Measurements from ENCODE around the gene RBCK1.
"Not testable (repeated sequence)": the region's sequence is repeated elsewhere in the genome, so short reads cannot be mapped to it uniquely, and the experiment has no call there.

RBCK1 gene

GRCh38 chr20:407953-408842, at the start of gene RBCK1:
RBCK1 (plus strand) TSS chr20:408299; CDS start chr20:408758, 459 bp downstream.
- peak; percentile 77 to 80 for DNase-seq (ENCODE audit: low read depth in 2 of 2)

- no peak for DNase-seq (ENCODE audit: low read depth in 2 of 2)
Observed at GRCh38 chr20:358891-359555, 49.1 kb upstream of the RBCK1 start.

GRCh38 chr20:361561-361960, 46.5 kb upstream of the RBCK1 start:
- DNase-seq (ENCODE audit: low read depth in 2 of 2): no peak

GRCh38 chr20:362271-363254, 45.5 kb upstream of the RBCK1 start:
- DNase-seq (ENCODE audit: low read depth in 2 of 2): peak; percentile 11 to 35

GRCh38 chr20:363319-364078, 44.6 kb upstream of the RBCK1 start:
- DNase-seq (ENCODE audit: low read depth in 2 of 2): no peak

GRCh38 chr20:364905-365794, 42.9 kb upstream of the RBCK1 start:
- DNase-seq (ENCODE audit: low read depth in 2 of 2): no peak

GRCh38 chr20:366041-366718, 41.9 kb upstream of the RBCK1 start:
- no peak for DNase-seq (ENCODE audit: low read depth in 2 of 2)

GRCh38 chr20:366719-367485, 41.2 kb upstream of the RBCK1 start:
- DNase-seq (ENCODE audit: low read depth in 2 of 2): no peak

GRCh38 chr20:367486-367887, 40.6 kb upstream of the RBCK1 start:
- no peak for DNase-seq (ENCODE audit: low read depth in 2 of 2)

- DNase-seq (ENCODE audit: low read depth in 2 of 2): no peak
Observed at GRCh38 chr20:368915-369314, 39.2 kb upstream of the RBCK1 start.

GRCh38 chr20:370151-370600, 37.9 kb upstream of the RBCK1 start:
- no peak for DNase-seq (ENCODE audit: low read depth in 2 of 2)

- no peak for DNase-seq (ENCODE audit: low read depth in 2 of 2)
Observed at GRCh38 chr20:370977-371754, 36.9 kb upstream of the RBCK1 start.

- DNase-seq (ENCODE audit: low read depth in 2 of 2): no peak
Observed at GRCh38 chr20:371755-372542, 36.1 kb upstream of the RBCK1 start.

GRCh38 chr20:372543-373082, 35.5 kb upstream of the RBCK1 start:
- DNase-seq (ENCODE audit: low read depth in 2 of 2): not testable (repeated sequence)

- no peak for DNase-seq (ENCODE audit: low read depth in 2 of 2)
Observed at GRCh38 chr20:373171-373890, 34.8 kb upstream of the RBCK1 start.

- no peak for DNase-seq (ENCODE audit: low read depth in 2 of 2)
Observed at GRCh38 chr20:375265-375889, 32.7 kb upstream of the RBCK1 start.

Measured in stimulated activated CD8-positive, alpha-beta memory T cell treated with anti-CD3 and anti-CD28 coated beads, Interleukin-2, amount 100 ng/mL, for 48 hours (primary cell).